Epithelial cell of proximal tubule (primary cell): ENCODE data around the gene ID4. TPM values are rescaled to one million over a fixed set of nuclear protein-coding genes. Genes with fewer than 3 reads are reported as not detected.
A peak's percentile ranks its signal among the peaks of the same experiment; 100 is the strongest.

ENCODE experiments used
- DNase-seq: peaks from one replicate; pipeline ENCODE4 v3.0.0-alpha.2; 2011; ENCODE audit warnings: low read depth
- H3K4me3 ChIP-seq: 2 replicates; pipeline ENCODE4 v1.5.1; 2011; ENCODE audit warnings: low read depth, mild to moderate bottlenecking, low read length
- total RNA-seq: library from RNA; depleted of rRNA; stranded (reverse); fragments of >200 nt; gene quantifications from 2 replicates; pipeline ENCODE4 v1.2.3, GENCODE V29; 2015
- TF ChIP-seq, protein P1 (sequence below): conservative IDR thresholded peaks from 2 replicates; pipeline ENCODE4 v1.5.1; 2012; ENCODE audit warnings: low read depth, mild to moderate bottlenecking, low read length

ID4 gene
- total RNA-seq, 1 donor from 2014 or later: 17.8 TPM

DNA sequence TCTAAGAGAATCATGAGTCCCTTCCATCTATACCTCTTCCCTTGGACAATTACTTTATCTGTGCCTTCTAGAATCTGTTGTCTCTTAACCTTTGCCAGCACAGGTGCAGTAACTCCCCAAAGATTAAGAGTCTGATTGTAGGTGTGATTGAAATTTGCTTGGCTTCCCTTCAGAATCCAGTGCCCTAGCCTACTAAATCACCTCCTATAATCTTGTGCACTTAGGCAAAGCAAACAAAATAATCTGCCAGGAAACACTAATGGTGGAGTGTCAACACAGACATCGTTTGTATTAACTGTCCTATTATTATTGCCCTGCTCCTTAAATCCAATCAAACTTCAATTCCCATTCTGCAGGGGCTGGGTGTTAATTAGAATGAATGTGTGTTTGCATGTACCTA lies 28.0 kb downstream of the ID4 start:
- H3K4me3 ChIP-seq: no peak overlapping the region
- TF ChIP-seq, protein P1, sequence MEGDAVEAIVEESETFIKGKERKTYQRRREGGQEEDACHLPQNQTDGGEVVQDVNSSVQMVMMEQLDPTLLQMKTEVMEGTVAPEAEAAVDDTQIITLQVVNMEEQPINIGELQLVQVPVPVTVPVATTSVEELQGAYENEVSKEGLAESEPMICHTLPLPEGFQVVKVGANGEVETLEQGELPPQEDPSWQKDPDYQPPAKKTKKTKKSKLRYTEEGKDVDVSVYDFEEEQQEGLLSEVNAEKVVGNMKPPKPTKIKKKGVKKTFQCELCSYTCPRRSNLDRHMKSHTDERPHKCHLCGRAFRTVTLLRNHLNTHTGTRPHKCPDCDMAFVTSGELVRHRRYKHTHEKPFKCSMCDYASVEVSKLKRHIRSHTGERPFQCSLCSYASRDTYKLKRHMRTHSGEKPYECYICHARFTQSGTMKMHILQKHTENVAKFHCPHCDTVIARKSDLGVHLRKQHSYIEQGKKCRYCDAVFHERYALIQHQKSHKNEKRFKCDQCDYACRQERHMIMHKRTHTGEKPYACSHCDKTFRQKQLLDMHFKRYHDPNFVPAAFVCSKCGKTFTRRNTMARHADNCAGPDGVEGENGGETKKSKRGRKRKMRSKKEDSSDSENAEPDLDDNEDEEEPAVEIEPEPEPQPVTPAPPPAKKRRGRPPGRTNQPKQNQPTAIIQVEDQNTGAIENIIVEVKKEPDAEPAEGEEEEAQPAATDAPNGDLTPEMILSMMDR: no peak
- DNase-seq: no peak

DNA sequence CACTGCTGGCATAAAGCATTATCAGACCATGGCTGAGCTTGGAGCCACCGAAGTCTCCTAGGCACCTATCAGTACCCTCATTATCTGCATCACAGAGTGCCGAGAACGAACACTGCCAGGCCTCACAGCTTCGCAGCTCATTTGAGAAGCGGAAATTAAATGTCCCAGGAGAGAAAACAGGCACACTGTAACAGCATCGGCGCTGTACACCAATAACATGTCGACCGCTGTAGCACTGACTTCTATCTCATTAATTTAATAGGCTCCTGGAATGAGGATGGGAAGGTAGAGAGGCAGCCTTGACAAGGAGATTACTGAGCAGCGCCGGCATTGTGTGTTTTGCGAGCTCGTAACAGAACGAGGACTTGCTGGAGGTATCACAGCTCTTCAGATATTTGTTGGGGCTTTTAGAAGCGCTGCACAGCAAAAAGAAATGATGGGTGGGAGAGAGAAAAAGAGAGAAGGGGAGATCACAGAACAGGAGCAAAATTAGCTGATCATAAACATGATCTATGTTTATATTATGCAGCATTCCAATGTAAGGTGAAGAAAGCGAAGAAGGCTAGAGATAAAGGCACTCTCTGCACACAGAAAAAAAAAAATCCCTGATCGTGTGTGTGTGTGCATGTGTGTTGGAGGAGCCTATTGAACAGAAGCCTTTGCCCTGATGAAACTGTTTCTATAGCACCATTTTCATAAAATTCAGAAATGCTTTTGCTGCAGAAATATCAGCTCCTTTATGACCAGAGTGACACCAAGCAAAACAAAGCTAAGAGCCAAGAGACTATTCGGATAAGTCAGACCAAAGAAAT lies 29.2 kb downstream of the ID4 start:
- no peak for DNase-seq
- H3K4me3 ChIP-seq: no peak overlapping the region
- TF ChIP-seq, protein P1: no peak

DNA sequence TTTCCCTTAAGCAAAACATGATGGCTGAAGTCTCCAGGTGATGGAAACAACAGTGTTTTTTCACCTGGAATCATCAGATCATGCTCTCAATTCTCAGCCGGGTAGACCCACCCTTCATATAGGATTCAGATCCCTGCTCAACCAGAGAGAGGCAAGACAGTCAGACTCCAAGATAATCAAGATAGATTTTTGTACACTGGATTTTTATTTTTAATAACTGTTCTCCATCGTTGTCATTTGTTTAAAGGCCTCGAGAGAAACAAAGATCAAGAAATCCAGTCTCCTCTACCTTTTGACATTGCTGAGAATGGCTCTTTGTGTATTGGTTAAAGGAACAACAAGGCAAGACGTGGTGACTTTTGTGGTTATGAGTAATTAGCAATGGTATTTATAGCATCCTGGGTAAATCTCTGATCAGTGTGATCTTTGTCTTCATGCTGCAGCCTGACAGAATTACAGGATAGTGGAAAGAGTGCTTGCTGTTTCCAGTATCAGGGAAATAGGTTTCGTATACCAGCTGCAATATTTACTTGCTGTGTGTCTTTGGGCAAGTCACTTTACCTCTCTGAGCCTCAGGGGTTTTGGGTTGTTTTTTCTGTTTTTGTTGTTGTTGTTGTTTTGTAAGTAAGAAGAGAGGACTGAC lies 29.9 kb downstream of the ID4 start:
- no peak overlapping the region for H3K4me3 ChIP-seq
- TF ChIP-seq, protein P1: no peak
- peak; percentile 60 for DNase-seq

DNA sequence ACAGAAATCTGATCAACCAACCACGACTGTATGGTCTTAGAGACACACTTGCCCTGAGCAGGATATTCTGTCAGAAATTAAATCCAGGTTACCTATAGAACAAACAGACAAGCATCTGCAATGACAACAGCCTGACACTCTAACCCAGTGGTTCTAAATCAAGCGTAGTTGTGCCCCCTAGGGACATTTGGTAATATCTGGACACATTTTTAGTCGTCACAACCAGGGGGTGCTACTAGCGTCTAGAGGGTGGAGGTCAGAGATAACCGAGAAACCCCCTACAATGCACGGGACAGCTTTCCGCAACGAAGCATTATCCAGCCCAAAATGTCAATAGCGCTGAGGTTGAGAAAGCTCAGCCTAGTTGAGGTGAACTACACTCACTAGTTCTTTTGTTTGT lies 32.3 kb downstream of the ID4 start:
- TF ChIP-seq, protein P1: no peak
- no peak for DNase-seq
- H3K4me3 ChIP-seq: no peak overlapping the region

DNA sequence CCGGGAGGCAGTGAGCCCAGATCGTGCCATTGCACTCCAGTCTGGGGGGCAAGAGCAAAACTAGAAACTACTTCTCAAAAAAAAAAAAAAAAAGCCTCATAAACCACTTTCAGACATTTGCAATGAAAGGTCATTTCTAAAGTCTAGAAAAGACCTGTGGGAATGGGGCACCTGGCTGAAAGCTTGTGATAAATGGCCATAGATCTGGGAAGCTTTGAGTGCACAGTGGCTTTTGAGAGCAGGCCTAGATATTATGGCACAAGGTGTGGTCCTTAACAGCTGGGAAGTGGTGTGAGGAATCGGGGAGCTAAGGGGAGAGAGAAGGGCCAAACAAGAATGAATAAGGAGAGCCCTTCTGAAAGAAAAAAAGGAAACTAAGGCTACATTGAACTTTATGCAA lies 33.2 kb downstream of the ID4 start:
- no peak for DNase-seq
- TF ChIP-seq, protein P1: no peak
- H3K4me3 ChIP-seq: no peak overlapping the region

DNA sequence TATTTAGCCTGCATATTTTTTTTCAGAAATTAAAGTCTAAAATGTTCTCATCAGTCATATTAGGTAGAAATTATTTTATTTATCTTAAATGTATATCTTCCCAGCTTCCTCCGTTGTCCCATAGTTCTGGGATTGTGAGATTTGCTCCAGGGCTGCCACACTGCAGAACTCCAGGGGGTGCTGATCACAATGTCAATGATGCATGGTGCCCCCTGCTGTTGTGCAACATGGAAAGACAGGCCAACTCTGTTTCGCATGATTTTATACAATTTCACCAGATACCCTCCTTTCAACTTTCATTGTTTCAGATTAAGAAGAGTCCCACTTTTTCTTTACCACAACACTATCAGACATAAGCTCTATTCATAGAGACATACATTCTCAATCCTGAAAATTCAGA lies 35.9 kb downstream of the ID4 start:
- DNase-seq: no peak

More for the DNA sequence above, 35.9 kb downstream of the ID4 start:
- no peak overlapping the region for H3K4me3 ChIP-seq
- TF ChIP-seq, protein P1: peak; percentile 57
